NT2/D1 (cell line): ENCODE data around the gene SPAG17.

ENCODE experiments used
- DNase-seq: peaks from one replicate; pipeline ENCODE4 v3.0.0-alpha.2; 2011; ENCODE audit warnings: low read depth, low spot score
- H3K27me3 ChIP-seq: 2 replicates; pipeline ENCODE4 v1.6.0; 2011; ENCODE audit warnings: mild to moderate bottlenecking; ENCODE audit not compliant: insufficient read length, insufficient read depth
- H3K36me3 ChIP-seq: 2 replicates; pipeline ENCODE4 v1.6.1; 2011; ENCODE audit warnings: mild to moderate bottlenecking, low read length, mixed read lengths; ENCODE audit not compliant: insufficient read depth, insufficient read length
- H3K4me1 ChIP-seq: 2 replicates; pipeline ENCODE4 v1.5.1; 2011; ENCODE audit not compliant: insufficient read depth, insufficient read length
- H3K4me3 ChIP-seq: 2 replicates; pipeline ENCODE4 v1.5.1; 2011; ENCODE audit warnings: low read depth; ENCODE audit not compliant: insufficient read length
- H3K9ac ChIP-seq: 2 replicates; pipeline ENCODE4 v1.6.0; 2011; ENCODE audit warnings: low read depth; ENCODE audit not compliant: insufficient read length
- H3K9me3 ChIP-seq: 2 replicates; pipeline ENCODE4 v1.5.1; 2011; ENCODE audit warnings: mild to moderate bottlenecking, low read length; ENCODE audit not compliant: insufficient read depth
- SUZ12 ChIP-seq: IDR thresholded peaks from 2 replicates; pipeline ENCODE4 v1.6.1; 2011; ENCODE audit not compliant: insufficient read length, insufficient read depth; ENCODE audit errors: extremely low read depth
- YY1 ChIP-seq: IDR thresholded peaks from 2 replicates; pipeline ENCODE4 v1.6.1; 2011; ENCODE audit not compliant: insufficient read length, insufficient read depth
- ZNF274 ChIP-seq: IDR thresholded peaks from 2 replicates; pipeline ENCODE4 v1.6.1; 2011; ENCODE audit warnings: mild to moderate bottlenecking, low read depth, low read length

Gene SPAG17

GRCh38 chr1:118100686-118101514 lies 84.1 kb downstream of the SPAG17 start:
- Histone ChIP-seq H3K4me3 (no peak overlapping the region), H3K27me3 (no peaks in the 10 kb centered on the region), H3K36me3 (no peaks in the 10 kb centered on the region), H3K4me1 (no peaks in the 10 kb centered on the region), H3K9ac (no peak overlapping the region), H3K9me3 (no peaks in the 10 kb centered on the region)
- no peak for TF ChIP-seq ZNF274
- TF ChIP-seq SUZ12, result no peak
- no peak for TF ChIP-seq YY1
- DNase-seq, result no peak

GRCh38 chr1:118099686-118100085 lies 85.3 kb downstream of the SPAG17 start:
- Histone ChIP-seq H3K27me3 (no peaks in the 10 kb centered on the region), H3K9ac (no peak overlapping the region), H3K36me3 (no peaks in the 10 kb centered on the region), H3K9me3 (no peaks in the 10 kb centered on the region), H3K4me1 (no peaks in the 10 kb centered on the region), H3K4me3 (no peak overlapping the region)
- TF ChIP-seq ZNF274, result no peak
- no peak for TF ChIP-seq SUZ12
- TF ChIP-seq YY1, result no peak
- no peak for DNase-seq

- DNase-seq, result no peak
These were observed 87.2 kb downstream of the SPAG17 start for GRCh38 chr1:118097622-118098348.

DNA sequence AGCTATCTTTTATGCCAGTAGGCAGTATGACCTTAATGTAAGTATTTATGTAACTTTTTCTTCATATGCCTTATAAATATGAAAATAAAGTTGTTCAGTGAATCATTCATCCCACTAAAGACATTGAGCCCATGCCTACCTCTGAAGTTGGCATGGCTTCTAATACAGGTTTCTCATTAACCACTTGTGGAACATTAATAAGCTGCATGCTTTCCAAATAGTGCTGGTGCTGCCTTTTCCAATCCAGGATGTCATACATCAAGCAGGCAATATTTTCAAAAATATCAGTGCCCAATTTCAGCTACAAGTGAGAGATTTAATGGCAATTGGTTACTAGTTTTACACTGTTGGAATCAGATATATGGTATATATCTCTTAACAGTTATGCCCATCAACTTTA lies 92.0 kb downstream of the SPAG17 start:
- TF ChIP-seq YY1 (no peak), ZNF274 (no peak), SUZ12 (no peak)
- no peak for DNase-seq
- no peaks in the 10 kb centered on the region for H3K27me3 ChIP-seq
- no peaks in the 10 kb centered on the region for H3K4me1 ChIP-seq
- no peaks in the 10 kb centered on the region for H3K9me3 ChIP-seq
- H3K4me3 ChIP-seq, result no peak overlapping the region
- no peaks in the 10 kb centered on the region for H3K36me3 ChIP-seq
- H3K9ac ChIP-seq, result no peak overlapping the region

More at GRCh38 chr1:118097622-118098348, 87.2 kb downstream of the SPAG17 start:
- Histone ChIP-seq H3K27me3 (no peaks in the 10 kb centered on the region), H3K4me1 (no peaks in the 10 kb centered on the region), H3K4me3 (no peak overlapping the region), H3K9me3 (no peaks in the 10 kb centered on the region), H3K9ac (no peak overlapping the region), H3K36me3 (no peaks in the 10 kb centered on the region)
- TF ChIP-seq SUZ12, result no peak
- TF ChIP-seq YY1, result no peak
- no peak for TF ChIP-seq ZNF274

- Histone ChIP-seq H3K36me3 (no peaks in the 10 kb centered on the region), H3K4me1 (no peaks in the 10 kb centered on the region), H3K9ac (no peak overlapping the region), H3K27me3 (no peaks in the 10 kb centered on the region), H3K4me3 (no peak overlapping the region), H3K9me3 (no peaks in the 10 kb centered on the region)
- TF ChIP-seq YY1 (no peak), SUZ12 (no peak), ZNF274 (no peak)
- DNase-seq, result no peak
These were observed 94.9 kb downstream of the SPAG17 start for GRCh38 chr1:118090130-118090529.

DNA sequence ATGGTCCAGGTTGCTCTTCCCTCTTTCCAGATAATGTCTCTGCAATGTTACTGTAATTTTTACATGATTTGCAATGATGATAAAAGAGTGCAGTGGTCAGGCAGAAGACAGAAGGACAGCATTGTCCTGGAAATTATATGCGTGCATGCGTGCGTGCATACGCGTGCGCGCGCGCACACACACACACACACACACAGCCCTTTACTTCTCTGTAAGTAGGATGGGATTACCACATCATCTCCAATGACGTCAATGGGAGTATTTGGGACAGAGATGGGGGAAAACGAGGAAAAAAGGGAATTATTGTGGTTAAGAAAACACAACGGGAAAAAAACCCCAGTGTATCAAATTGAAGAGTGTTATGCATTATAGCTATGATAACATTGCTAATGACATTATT lies 99.7 kb downstream of the SPAG17 start:
- Histone ChIP-seq H3K4me3 (no peak overlapping the region), H3K36me3 (no peaks in the 10 kb centered on the region), H3K4me1 (no peaks in the 10 kb centered on the region), H3K9me3 (no peaks in the 10 kb centered on the region), H3K9ac (no peak overlapping the region), H3K27me3 (no peaks in the 10 kb centered on the region)
- DNase-seq, result no peak
- no peak for TF ChIP-seq SUZ12

GRCh38 chr1:118084400-118084799 lies 100.6 kb downstream of the SPAG17 start:
- Histone ChIP-seq H3K4me3 (no peak overlapping the region), H3K9me3 (no peaks in the 10 kb centered on the region; the same call in 1 of the 2 replicates), H3K27me3 (no peaks in the 10 kb centered on the region), H3K4me1 (no peaks in the 10 kb centered on the region), H3K9ac (no peak overlapping the region), H3K36me3 (no peaks in the 10 kb centered on the region)
- TF ChIP-seq YY1 (no peak), SUZ12 (no peak)
- DNase-seq, result no peak

DNA sequence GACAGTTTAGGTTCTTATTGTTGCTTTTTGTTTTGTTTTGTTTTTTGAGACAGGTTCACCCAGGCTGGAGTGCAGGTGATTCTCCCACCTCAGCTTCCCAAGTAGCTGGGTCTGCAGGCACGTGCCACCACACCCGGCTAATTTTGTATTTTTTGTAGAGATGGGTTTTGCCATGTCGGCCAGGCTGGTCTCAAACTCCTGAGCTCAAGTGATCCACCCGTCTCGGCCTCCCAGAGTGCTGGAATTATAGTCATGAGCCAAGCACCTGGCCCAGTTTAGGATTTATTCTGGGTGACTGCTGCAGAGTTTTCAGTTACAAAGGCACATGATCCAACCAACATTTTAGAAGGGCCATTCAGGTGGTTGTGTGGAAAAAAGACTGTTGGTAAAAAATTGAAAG lies 102.0 kb downstream of the SPAG17 start:
- peaks cover 9% of the 10 kb centered on the region; the same call in 1 of the 2 replicates for H3K9me3 ChIP-seq
- no peaks in the 10 kb centered on the region for H3K4me1 ChIP-seq
- DNase-seq, result no peak
- H3K36me3 ChIP-seq, result no peaks in the 10 kb centered on the region
- TF ChIP-seq ZNF274 (no peak), YY1 (no peak), SUZ12 (no peak)
- no peak overlapping the region for H3K9ac ChIP-seq
- no peaks in the 10 kb centered on the region for H3K27me3 ChIP-seq
- H3K4me3 ChIP-seq, result no peak overlapping the region
